GM18498 (cell line): Measurements from ENCODE around the gene MICAL2.

ENCODE experiments used
- ATAC-seq: cut with Tn5 transposase; IDR thresholded peaks from one replicate; pipeline ENCODE4 v1.9.1; 2021; ENCODE audit warnings: mild to moderate bottlenecking, moderate library complexity; ENCODE audit not compliant: unreplicated experiment

The MICAL2 gene

GRCh38 chr11:12239396-12239795 lies 129.0 kb downstream of the MICAL2 start:
- ATAC-seq: no peak

- no peak for ATAC-seq
Measured at GRCh38 chr11:12239804-12240371, 129.5 kb downstream of the MICAL2 start.

DNA sequence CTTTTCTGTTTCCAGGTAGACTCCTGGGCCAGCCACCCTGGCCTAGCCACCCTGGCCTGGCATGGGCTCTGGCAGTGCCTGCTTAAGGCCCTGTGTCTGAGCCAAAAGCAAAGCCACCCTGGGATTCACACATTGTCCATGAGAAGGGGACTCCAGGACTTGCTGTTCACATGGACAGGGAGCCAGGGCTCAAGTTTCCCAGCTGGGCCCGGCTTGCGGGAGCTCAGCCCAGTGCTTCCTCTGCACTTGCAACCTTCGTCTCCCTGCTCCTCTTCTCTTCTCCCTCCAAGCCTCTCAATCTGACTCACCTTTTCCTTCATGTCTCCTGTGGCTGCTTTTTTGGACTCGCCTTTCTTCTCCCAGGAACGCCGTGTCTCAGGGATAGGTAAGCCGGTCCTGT lies 130.3 kb downstream of the MICAL2 start:
- no peak for ATAC-seq

GRCh38 chr11:12241401-12241800 lies 131.0 kb downstream of the MICAL2 start:
- ATAC-seq: no peak

DNA sequence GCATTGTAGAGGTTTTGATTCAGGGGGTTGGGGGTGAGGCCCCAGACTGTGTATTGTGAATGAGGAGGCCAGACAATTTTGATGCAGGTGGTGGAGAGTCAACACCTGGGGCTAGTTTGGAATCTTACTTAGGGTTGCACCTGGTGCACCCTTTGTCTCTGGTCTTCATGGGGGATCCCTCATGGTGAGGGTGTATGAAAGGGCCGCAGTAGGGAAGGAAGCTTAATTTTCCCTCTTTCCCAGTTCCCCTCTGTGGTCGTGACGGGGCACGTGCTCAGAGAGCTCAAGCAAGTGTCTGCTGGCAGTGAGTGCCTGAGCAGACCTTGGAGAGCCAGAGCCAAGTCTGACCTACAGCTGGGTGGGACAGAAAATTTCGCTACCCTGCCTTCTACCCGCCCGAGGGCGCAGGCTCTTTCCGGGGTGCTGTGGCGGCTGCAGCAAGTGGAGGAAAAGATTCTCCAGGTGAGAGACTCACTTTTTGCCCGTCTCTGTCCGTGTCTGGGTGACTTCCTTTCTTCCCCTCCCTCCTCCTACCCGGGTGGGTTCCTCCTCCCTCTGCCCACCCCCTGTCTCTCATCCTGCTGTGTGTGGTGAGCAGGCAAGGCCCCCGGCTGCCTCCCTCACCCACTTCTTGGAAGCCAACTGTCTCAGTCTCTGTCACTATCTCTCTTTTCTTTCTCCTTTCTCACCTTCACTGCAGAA lies 131.7 kb downstream of the MICAL2 start:
- ATAC-seq: no peak

- ATAC-seq: no peak
Measured at GRCh38 chr11:12242966-12243365, 132.6 kb downstream of the MICAL2 start.

- no peak for ATAC-seq
Measured at GRCh38 chr11:12243486-12243885, 133.1 kb downstream of the MICAL2 start.

- no peak for ATAC-seq
Measured at GRCh38 chr11:12243911-12244550, 133.6 kb downstream of the MICAL2 start.

GRCh38 chr11:12245091-12245490 lies 134.7 kb downstream of the MICAL2 start:
- no peak for ATAC-seq

DNA sequence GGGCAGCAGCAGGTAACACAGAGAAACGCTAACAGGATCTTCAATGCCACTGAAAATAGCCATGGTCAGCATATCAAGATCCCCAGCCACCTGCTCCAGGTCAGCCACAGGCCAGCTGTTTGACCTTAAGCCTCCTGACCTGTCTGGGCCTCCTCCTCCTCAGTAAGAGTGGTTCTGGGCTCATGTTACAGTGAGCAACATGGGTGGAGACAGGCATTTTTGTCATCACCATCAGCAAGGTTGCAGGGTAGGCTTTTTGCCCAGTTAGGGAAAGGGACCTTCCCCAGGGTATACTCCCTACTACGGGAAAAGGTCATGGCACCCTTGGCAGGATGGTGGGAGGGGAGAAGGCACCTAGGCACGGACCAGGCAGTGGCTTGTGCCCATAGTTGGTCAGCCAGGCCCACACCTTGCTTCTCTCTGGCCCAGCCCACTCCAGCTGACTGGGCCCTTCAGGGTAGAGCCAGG lies 135.2 kb downstream of the MICAL2 start:
- no peak for ATAC-seq

DNA sequence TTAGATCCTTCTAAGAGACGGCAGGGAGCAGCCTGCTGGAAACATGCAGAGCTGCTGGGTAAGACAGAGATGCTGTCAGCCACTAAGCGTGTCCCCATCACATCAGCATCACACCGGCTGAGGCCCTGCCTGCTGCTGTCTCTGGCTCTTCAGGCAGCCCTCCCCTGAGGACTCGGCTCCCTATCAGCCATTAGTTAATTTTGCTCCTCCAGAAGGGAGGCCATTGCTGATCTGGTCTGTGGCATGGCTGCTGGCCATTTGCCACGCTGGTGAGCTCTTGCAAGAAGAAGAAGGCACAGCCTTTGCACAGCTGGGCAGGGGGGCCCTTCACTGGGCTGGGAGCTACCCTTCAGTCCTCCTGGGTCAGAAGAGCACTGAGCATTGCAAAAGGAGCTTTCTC lies 135.8 kb downstream of the MICAL2 start:
- ATAC-seq: no peak

DNA sequence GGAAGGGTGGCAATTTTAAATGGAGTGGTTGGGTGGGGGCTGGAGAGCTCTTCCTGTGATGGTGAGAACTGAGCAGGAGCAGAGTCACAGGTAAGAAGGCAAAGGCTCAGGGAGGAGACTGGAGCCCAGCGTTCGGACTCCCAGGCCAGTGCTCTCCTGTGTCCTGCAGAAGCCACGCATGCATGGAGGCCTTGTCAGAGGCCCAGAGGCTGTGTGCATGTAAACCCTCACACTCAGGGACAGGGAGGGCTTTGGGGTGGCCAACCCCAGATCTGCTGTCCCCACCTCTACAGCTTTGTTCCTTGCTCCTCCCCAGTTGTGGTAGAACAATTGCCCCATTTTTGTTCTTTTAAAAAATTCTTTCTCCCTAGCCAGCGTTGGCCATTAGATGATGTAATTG lies 136.6 kb downstream of the MICAL2 start:
- ATAC-seq: no peak

- no peak for ATAC-seq
Measured at GRCh38 chr11:12247543-12248254, 137.3 kb downstream of the MICAL2 start.

DNA sequence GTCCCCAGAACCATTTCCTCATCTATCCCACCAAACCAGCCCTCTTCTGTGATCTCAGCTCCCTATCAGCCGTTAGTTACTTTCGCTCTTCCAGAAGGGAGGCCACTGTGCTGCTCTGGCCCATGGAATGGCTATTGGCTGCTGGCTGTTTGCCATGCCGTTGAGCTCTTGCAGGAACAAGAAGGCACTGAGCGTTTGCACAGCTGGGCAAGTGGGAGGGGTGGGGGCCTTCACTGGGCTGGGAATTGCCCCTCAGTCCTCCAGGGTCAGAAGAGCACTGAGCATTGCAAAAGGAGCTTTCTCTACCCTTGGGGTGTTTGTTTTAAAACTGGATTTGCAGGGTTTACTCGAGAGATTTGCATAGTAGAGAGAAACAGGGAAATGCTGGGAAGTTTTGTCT lies 137.9 kb downstream of the MICAL2 start:
- no peak for ATAC-seq

DNA sequence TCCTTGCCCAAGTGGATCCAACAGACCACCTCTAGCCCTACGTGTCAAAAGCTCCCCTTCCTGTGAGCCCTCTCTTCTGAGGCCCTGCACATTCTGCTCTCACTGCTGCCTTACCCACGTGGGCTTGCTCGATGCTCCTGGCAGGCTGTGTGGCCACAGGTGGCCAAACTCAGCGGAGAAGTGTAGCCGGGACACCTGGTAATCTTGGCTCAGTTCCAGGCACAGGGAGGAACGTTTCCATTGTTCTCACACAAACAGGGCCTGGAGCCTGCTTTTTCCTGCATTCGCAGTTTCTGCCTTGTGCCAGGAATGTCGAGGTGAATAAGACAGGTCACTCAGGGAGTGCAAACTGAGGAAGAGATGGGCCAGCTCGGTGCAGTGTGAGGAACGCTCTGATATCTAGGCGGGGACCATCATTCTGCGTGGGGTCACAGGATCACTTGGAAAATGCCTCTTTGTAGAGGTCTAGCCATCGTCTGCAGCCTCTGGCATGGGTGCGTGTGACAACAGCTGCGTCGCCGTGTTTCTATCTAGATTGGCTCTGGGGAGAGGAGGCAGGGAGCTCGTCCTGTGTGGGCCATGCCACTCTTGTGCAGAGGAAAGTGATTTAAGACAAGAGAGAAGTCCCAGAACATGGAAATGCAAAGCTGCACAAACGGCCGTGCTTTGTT lies 139.3 kb downstream of the MICAL2 start:
- no peak for ATAC-seq

DNA sequence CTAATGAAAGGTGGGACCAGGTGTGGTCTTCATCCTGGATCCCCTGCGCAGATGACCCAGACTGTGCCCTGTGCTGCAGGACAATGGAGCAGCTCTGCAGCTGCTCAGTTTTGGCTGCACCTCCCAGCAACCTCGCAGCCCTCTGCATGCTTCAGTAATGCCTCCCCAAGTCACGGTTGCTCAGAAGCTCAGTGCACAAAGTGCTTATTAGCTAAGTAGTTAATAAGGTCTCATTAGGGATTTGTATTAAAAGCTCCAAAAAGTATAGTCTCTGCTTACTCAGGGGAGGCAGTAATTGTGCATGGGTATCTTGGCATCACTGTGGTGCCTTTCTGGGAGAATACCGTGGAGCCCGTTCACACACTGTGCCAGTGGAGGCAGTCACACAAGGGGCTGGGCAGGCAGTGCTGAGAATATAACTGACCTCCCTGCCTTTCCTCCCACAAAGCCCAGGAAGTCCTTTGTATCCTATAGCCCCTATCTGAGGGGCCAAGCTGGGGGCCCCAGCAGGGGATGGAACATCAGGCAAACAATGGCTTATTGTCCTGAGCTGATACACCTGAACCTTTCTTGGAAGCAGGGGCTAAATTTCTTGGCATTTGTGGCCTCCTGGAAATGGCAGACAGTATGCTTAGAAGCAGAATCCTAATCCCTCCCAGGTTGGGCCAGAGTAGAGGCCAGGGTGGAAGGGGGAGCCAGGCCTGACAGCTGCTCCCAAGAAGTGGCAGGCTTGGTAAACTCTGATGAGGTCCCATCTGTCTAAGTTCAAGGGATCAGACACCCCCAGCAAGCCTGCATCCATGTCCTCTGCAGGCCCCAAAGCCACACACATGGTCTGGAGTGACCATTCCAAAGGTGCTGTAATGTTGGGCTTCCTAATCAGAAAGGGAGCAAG lies 141.5 kb downstream of the MICAL2 start:
- ATAC-seq: no peak

DNA sequence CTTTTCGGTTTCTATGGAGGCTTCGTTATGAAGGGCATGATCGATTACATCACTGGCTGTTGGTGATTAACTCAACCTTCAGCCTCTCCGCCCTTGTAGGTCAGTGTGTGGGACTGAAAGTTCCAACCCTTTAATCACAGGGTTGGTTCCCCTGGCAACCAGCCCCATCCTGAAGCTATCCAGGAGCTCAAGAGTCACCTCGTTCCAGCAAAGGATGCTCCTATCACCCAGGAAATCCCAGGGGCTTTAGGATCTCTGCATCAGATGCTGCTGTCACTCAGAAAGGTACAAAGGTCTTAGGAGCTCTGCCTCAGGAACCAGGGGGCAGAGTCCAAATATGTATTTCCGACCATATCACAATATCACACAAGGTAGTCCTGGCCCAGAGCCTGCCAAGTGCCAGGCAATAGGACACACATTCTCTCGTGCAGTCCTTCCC lies 143.5 kb downstream of the MICAL2 start:
- no peak for ATAC-seq

GRCh38 chr11:12258451-12258850 lies 148.1 kb downstream of the MICAL2 start:
- ATAC-seq: no peak

- no peak for ATAC-seq
Measured at GRCh38 chr11:12259956-12260355, 149.6 kb downstream of the MICAL2 start.
